Measurements from ENCODE around the gene C2CD3. TPM values are rescaled to one million over a fixed set of nuclear protein-coding genes. Genes with fewer than 3 reads are reported as not detected.

C2CD3 gene
- total and polyA plus RNA-seq, 10 of the 15 experiments (the other 5 are each of a cell fraction or from before 2014, with no cell fraction given), result 2.3 to 24.0 (median 16.3) TPM

GRCh38 chr11:74017631-74018030, 153.2 kb downstream of the C2CD3 start (continued):
- TF ChIP-seq ZBTB33 (IDR thresholded peaks at IDR 0.05), result no peak
- TF ChIP-seq WRNIP1 (IDR thresholded peaks at IDR 0.05; ENCODE audit: borderline replicate concordance, low read depth, low read length), result no peak
- TF ChIP-seq CBX5 (IDR thresholded peaks at IDR 0.05; ENCODE audit: low read depth), result no peak
- no peak for TF ChIP-seq CHD4 (IDR thresholded peaks at IDR 0.05)
- no peak for TF ChIP-seq ESRRA (IDR thresholded peaks at IDR 0.05; ENCODE audit: low read length)

- Histone ChIP-seq H3K27me3 (replicated peaks in 1 of 2; ENCODE audit: control insufficient read depth in 2 of 2, insufficient read depth in 2 of 2, low read length in 1 of 2) (no peaks in the 10 kb centered on the region), H3K9ac (ENCODE audit: control insufficient read depth, insufficient read depth, low read length) (no peak overlapping the region), H3K36me3 (ENCODE audit: control insufficient read depth in 2 of 2, insufficient read depth in 2 of 2, low read length in 1 of 2) (peaks cover 0 to 1% of the 10 kb centered on the region in 2 experiments), H3K79me2 (ENCODE audit: control insufficient read depth, insufficient read depth, low read length) (no peaks in the 10 kb centered on the region), H3K4me1 (ENCODE audit: control insufficient read depth, insufficient read depth, low read length) (peaks cover 32% of the 10 kb centered on the region), H3K4me3 (no peak overlapping the region), H3K9me3 (replicated peaks; ENCODE audit: control insufficient read depth, insufficient read depth, low read length) (no peaks in the 10 kb centered on the region), H2AFZ (ENCODE audit: control insufficient read depth, low read depth, low read length) (no peak overlapping the region), H3K27ac (ENCODE audit: control insufficient read depth, insufficient read depth) (no peak overlapping the region), H4K20me1 (ENCODE audit: control insufficient read depth, insufficient read depth) (no peaks in the 10 kb centered on the region), H3K4me2 (ENCODE audit: control insufficient read depth, insufficient read depth) (no peak overlapping the region)
- ChIA-PET SMC1A (ENCODE audit: uncharacterized antibody, unreplicated experiment) (interaction anchor here (1.7 kb wide), 1 partner anchor 22 kb away, joined by 3 read pairs; no protein-coding TSS in a partner anchor), POLR2A (interaction anchor here (0.6 kb wide), 1 partner anchor 189 kb away, joined by 3 read pairs; no protein-coding TSS in a partner anchor), RAD21 (ENCODE audit: unreplicated experiment) (interaction anchor here (1.2 kb wide), 1 partner anchor 37 kb away, joined by 4 read pairs; no protein-coding TSS in a partner anchor), CTCF (interaction anchor here (0.6 kb wide), 1 partner anchor 220 kb away, joined by 3 read pairs; no protein-coding TSS in a partner anchor)
- ATAC-seq (no peak), FAIRE-seq (no peak), DNase-seq (ENCODE audit: low read depth, low spot score) (no peak)
- intact Hi-C loops (cut with micrococcal nuclease; ENCODE audit: unreplicated experiment), result no loop called here
- BruUV-seq (replicated peaks), result no TSS peak
- TF ChIP-seq SIN3A (IDR thresholded peaks at IDR 0.05; ENCODE audit: low read depth, low read length) (no peak), CTCF (IDR thresholded peaks at IDR 0.05 in 2 of 3, conservative IDR thresholded peaks at IDR 0.05 in 1 of 3; ENCODE audit: control insufficient read depth in 2 of 3, extremely low read depth in 1 of 3, insufficient read depth in 1 of 3, low read depth in 3 of 3, low read length in 3 of 3) (no peak)
- in situ Hi-C loops (cut with MboI), result no loop called here
- WGBS (ENCODE audit: insufficient coverage, insufficient replicate concordance, low lambda C conversion rate, missing lambda C conversion rate), result 70% methylated on average over 5 of the region's 5 CpGs
These were observed 154.7 kb downstream of the C2CD3 start for GRCh38 chr11:74015919-74016684.
